Nephron progenitor cell (in vitro differentiated cells): ENCODE data around the gene BCL7A.

ENCODE experiments used
- DNase-seq: peaks from one replicate; pipeline ENCODE4 v3.0.0; 2021
- H3K27ac Mint-ChIP-seq: 2 replicates; pipeline ENCODE4 v1.8.0; 2021; ENCODE audit warnings: mild to moderate bottlenecking, moderate library complexity, mixed read lengths
- H3K27me3 Mint-ChIP-seq: 2 replicates; pipeline ENCODE4 v1.8.0; 2021; ENCODE audit warnings: mild to moderate bottlenecking, low read depth, mixed read lengths; ENCODE audit not compliant: poor library complexity
- H3K36me3 Mint-ChIP-seq: 2 replicates; pipeline ENCODE4 v1.8.0; 2021; ENCODE audit warnings: low read depth, mixed read lengths
- H3K4me1 Mint-ChIP-seq: 2 replicates; pipeline ENCODE4 v1.8.0; 2021; ENCODE audit warnings: mixed read lengths
- H3K4me3 Mint-ChIP-seq: 2 replicates; pipeline ENCODE4 v1.8.0; 2021; ENCODE audit warnings: mild to moderate bottlenecking, moderate library complexity, mixed read lengths
- H3K9me3 Mint-ChIP-seq: 2 replicates; pipeline ENCODE4 v1.8.0; 2021; ENCODE audit warnings: mild to moderate bottlenecking, moderate library complexity, mixed read lengths
- TF ChIP-seq, protein P1 (sequence below): fragments of 200-600 bp; sonication (generic); IDR thresholded peaks from 2 replicates; pipeline ENCODE4 v1.5.0; 2021; ENCODE audit warnings: antibody characterized with exemption

Gene BCL7A

DNA sequence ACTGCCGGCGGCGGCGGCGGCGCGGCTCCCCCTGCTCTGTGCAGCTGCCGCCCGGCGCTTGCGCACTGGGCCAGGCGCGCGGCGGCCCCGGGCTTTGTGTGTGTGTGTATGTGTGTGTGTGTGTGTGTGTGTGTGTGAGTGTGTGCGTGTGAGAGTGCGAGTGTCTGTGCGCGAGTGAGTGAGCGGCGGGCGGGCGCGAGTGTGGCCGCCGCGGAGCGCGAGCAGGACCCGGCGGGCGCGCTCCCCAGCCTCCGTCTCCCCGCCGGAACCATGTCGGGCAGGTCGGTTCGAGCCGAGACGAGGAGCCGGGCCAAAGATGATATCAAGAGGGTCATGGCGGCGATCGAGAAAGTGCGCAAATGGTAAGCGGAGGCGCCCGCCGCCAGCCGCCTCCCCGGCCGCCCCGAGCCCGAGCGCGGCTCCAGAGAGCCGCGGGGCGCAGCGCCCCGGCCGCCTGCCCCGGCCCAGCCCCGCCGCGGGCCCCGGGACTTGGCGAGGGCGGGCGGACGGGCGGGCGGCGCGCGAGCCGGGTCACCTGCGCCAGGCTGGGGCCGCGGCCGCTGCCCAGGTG is at the start of gene BCL7A:
Gene BCL7A (plus strand): TSS at position 63 of the 571 bp plus-strand sequence. CDS start 208 bp downstream, at position 271.
- Mint-ChIP-seq H3K9me3 (peaks cover 38% of the 10 kb centered on the region), H3K36me3 (peaks cover 34% of the 10 kb centered on the region), H3K4me3 (peak within 1 kb of the TSS; percentile 95), H3K27ac (peak within 1 kb of the TSS; percentile 97), H3K4me1 (peaks cover 27% of the 10 kb centered on the region), H3K27me3 (peaks cover 14% of the 10 kb centered on the region)
- TF ChIP-seq, protein P1, sequence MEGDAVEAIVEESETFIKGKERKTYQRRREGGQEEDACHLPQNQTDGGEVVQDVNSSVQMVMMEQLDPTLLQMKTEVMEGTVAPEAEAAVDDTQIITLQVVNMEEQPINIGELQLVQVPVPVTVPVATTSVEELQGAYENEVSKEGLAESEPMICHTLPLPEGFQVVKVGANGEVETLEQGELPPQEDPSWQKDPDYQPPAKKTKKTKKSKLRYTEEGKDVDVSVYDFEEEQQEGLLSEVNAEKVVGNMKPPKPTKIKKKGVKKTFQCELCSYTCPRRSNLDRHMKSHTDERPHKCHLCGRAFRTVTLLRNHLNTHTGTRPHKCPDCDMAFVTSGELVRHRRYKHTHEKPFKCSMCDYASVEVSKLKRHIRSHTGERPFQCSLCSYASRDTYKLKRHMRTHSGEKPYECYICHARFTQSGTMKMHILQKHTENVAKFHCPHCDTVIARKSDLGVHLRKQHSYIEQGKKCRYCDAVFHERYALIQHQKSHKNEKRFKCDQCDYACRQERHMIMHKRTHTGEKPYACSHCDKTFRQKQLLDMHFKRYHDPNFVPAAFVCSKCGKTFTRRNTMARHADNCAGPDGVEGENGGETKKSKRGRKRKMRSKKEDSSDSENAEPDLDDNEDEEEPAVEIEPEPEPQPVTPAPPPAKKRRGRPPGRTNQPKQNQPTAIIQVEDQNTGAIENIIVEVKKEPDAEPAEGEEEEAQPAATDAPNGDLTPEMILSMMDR: no peak
- peak; percentile 65 for DNase-seq

GRCh38 chr12:121974026-121974985 is 47.4 kb upstream of the BCL7A start:
- H3K27ac Mint-ChIP-seq: no peak overlapping the region
- TF ChIP-seq, protein P1: no peak
- no peaks in the 10 kb centered on the region for H3K27me3 Mint-ChIP-seq
- no peak overlapping the region for H3K4me3 Mint-ChIP-seq
- peaks cover 20% of the 10 kb centered on the region for H3K4me1 Mint-ChIP-seq
- peaks cover 31% of the 10 kb centered on the region for H3K9me3 Mint-ChIP-seq
- DNase-seq: no peak
- H3K36me3 Mint-ChIP-seq: peaks cover 17% of the 10 kb centered on the region

DNA sequence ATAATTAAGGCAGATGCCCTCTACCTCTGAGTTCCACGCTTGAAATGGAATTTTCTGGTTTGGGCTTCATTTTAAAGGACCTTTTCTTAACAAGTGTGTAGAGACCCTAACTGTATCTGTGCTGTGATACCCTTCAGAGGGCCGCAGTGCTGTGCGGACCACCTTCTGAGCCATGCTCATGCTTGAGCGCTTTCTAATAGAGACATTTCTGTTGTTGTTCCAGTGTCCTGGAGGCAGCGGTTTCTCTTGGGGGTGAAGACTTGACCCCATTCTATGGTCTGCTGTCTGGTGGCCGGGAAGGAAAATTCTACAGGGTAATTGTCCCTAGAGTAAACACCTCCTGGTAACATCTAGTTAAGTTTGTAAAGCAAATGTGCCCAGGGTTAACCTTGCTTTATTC is 46.7 kb upstream of the BCL7A start:
- no peaks in the 10 kb centered on the region for H3K27me3 Mint-ChIP-seq
- no peak overlapping the region for H3K27ac Mint-ChIP-seq
- TF ChIP-seq, protein P1: no peak
- peaks cover 17% of the 10 kb centered on the region for H3K36me3 Mint-ChIP-seq
- H3K9me3 Mint-ChIP-seq: peaks cover 31% of the 10 kb centered on the region
- H3K4me3 Mint-ChIP-seq: no peak overlapping the region
- DNase-seq: no peak
- H3K4me1 Mint-ChIP-seq: peaks cover 25% of the 10 kb centered on the region

DNA sequence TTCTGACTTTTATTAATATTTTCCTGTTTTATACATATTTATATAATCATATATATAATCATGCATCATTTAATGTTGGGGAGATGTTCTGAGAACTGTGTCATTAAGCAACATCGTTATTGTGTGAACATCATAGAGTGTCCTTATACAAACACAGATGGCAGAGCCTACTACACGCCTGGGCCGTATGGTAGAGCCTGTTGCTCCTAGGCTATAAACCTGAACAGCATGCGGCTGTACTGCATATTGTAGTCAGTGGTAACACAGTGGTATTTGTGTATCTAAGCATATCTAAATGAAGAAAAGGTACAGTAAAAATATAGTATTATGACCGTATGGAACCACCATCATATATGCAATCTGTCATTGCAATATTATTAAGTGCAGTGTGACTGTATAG is 44.7 kb upstream of the BCL7A start:
- peaks cover 26% of the 10 kb centered on the region for H3K9me3 Mint-ChIP-seq
- H3K36me3 Mint-ChIP-seq: peaks cover 15% of the 10 kb centered on the region
- H3K4me1 Mint-ChIP-seq: peaks cover 41% of the 10 kb centered on the region
- DNase-seq: no peak
- H3K4me3 Mint-ChIP-seq: no peak overlapping the region
- TF ChIP-seq, protein P1: no peak
- H3K27me3 Mint-ChIP-seq: no peaks in the 10 kb centered on the region
- H3K27ac Mint-ChIP-seq: no peak overlapping the region

DNA sequence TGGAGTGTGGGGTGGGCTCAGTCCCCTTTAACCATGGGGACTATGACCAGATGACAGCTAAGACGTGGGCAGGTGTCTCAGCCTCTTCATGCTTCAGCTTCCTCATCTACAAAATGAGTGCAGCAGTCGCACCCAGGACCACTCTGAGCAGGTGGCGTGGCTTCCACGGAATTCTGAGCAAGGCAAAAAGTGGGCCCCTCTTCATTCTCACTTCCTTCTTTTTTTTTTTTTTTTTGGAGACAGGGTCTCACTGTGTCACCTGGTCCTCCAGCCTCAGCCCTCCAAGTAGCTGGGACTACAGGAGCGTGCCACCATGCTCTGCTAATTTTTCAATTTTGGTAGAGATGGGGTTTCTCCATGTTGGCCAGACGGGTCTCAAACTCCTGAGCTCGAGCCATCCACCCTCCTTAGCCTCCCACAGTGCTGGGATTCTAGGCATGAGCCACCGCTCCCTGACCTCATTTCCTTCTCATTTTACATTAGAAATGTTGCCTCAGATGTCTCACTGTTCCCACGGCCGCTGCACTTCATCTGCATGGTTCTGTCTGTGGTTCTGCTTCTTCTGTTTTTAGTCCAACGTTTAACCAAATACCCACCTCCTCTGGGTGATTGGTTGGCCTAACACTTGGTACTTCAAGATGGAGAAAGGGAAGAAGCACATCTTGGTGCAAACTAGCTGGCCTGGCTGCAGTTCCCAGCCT is 41.3 kb upstream of the BCL7A start:
- Mint-ChIP-seq H3K4me3 (no peak overlapping the region), H3K27me3 (no peaks in the 10 kb centered on the region), H3K36me3 (no peaks in the 10 kb centered on the region), H3K27ac (peak overlapping the region; percentile 82), H3K4me1 (peaks cover 57% of the 10 kb centered on the region), H3K9me3 (no peaks in the 10 kb centered on the region)
- DNase-seq: no peak
- TF ChIP-seq, protein P1: no peak
